HG02943 (cell line): ENCODE results near the gene ZNF483.
"Not testable (repeated sequence)": the region's sequence is repeated elsewhere in the genome, so short reads cannot be mapped to it uniquely, and the experiment has no call there.

Experiments used
- ATAC-seq: cut with Tn5 transposase; IDR thresholded peaks from one replicate; pipeline ENCODE4 v1.9.1; 2021; ENCODE audit warnings: mild to moderate bottlenecking, low read depth, moderate library complexity; ENCODE audit not compliant: unreplicated experiment

Gene ZNF483

DNA sequence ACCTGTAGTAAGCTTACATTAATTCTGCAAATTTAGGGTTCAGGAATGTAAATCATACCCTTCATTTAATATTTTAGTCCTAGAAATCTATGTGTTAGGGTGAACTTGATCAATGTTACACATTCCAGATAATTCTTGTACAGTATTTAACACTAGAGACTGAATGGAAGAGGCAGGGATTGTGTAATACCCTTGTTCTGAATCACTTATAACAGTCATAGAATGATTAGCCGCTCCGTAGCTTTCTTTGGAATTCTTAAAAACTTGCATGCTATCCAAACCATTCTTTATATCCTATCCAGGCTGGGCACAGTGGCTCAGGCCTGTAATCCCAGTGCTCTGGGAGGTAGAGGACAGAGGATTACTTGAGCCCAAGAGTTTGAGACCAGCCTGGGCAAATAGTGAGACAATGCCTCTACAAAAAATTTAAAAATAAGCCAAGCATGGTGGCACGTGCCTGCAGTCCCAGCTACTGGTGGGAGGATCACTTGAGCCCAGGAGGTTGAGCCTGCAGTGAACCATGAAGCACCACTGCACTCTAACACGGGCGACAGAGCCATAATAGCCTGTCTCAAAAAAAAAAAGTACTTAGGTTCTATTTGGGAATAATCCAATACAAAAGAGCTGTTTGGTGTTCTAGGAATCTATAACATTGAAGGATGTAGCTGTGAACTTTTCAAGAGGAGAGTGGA, 8.3 kb downstream of the ZNF483 start:
- no peak for ATAC-seq

DNA sequence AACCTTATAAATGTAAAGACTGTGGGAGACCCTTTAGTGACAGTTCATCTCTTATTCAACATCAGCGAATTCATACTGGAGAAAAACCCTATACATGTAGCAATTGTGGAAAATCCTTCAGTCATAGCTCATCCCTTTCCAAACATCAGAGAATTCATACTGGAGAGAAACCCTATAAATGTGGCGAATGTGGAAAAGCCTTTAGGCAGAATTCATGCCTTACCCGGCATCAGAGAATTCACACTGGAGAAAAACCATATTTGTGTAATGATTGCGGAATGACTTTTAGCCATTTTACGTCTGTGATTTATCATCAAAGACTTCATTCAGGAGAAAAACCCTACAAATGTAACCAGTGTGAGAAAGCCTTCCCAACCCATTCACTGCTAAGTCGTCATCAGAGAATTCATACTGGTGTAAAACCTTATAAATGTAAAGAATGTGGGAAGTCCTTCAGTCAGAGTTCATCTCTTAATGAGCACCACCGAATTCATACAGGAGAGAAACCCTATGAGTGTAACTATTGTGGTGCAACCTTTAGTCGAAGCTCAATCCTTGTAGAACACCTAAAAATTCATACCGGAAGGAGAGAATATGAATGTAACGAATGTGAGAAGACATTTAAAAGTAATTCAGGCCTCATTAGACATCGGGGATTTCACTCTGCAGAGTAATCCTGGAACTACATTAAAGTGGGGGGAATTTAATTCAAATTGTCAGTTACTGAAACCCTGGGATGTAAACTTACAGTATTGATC, 17.7 kb downstream of the ZNF483 start:
- ATAC-seq, result no peak

DNA sequence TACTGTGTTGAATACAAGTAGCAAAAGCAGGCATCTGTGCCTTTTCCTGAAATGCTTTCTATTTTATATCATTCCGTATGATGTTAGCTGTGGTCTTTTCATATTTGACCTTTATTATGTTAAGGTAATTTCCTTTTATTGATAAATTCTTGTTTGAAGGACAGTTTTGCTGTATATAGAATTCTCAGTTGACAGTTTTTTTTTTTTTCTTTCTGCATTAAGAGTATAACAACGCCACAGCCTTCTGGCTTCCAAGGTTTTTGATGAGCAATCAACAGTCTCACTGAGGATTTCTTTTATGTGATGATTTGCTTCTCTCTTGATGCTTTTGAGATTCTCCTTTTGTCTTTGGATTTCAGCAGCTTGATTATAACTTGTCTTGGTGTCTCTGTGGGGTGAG, 23.6 kb downstream of the ZNF483 start:
- ATAC-seq, result no peak

DNA sequence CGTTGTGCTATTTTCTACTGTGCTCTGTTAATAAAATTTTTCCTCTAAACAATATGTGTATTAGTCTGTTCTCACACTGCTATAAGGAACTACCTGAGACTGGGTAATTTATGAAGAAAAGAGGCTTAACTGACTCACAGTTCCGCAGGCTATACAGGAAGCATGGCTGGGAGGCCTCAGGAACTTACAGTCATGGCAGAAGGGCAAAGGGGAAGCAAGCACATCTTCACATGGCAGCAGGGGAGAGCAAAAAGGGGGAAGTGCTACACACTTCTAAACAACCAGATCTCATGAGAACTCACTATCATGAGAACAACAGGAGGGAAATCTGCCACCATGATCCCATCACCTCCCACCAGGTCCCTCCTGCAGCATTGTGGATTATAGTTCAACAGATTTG, 30.4 kb downstream of the ZNF483 start:
- ATAC-seq, result not testable (repeated sequence)

DNA sequence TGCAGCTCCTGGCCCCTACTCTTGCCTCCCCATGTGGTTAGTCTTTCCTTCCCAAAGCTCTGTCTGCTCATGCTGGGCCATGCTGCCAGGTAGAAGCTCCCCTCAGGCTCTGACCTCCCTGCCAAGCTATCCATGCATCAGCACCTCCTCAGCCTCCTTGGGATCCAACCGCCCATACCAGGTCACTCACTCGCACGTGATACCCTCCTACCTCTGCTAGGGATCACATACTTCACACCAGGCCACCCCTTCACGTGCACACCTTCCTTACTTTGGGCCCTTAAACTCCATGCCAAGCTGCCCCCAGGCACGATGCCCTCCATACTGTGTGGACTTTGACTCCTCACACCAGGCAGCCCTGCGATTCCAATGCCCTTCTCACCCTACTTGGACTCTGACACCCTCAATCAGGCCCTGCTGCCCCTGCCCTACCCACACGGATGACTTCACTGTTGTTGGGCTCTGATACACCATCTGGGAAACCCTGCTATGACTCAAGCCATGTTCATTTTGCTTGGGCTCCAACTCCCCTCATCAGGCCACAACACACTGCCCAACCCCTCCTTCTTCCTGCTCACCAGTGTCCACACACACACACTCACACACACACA, 34.1 kb downstream of the ZNF483 start:
- ATAC-seq, result no peak

DNA sequence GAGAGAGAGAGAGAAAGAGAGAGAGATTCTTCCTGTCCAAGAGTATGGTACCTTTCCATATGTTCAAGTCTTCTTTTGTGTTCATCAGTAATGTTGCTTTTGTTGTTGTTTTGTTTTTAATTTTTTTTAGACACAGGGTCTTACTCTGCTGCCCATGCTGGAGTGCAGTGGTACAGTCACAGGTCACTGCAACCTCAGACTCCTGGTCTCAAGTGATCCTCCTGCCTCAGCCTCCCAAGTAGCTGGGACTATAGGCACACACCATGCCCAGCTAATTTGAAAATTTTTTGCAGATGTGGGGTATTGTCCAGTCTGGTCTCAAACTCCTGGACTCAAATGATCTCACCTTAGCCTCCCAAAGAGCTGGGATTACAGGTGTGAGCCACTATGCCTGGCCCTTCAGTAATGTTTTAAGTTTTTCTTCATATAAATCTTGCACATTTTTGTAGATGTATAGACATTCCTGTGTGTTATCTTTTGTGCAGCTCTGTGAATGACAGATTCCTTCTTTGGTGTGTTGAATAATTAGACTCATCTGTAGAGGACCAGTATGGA, 36.3 kb downstream of the ZNF483 start:
- ATAC-seq, result no peak

DNA sequence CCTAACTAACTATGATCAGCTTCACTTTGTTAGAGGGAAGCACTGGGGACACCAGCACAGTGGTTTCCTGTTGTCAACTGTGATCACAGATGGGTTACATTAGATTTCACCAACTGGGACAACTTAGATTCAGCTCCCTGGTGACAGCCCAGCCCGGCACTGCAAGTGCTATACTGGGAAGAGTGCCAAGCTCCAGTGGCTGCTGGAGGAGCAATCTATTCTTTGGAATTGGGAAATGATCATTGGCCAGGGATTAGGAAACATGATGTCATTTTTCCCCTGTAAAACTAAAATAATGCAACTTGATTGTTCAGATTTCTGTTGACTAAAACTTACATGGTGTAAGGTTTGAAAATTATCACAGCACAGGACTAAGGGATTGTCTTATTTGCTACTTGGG, 41.3 kb downstream of the ZNF483 start:
- no peak for ATAC-seq

DNA sequence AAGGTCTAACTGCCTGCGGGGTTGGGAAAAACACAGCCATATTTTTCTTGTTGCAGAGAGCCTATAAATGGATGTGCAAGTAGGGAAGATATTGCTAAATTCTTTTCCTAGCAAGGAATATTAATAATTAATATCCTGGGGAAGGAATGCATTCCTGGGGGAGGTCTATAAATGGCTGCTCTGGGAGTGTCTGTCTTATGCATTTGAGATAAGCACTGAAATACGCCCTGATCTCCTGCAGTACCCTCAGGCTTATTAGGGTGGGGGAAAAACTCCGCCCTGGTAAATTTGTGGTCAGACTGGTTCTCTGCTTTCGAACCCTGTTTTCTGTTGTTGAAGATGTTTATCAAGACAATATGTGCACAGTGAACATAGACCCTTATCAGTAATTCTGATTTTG, 43.1 kb downstream of the ZNF483 start:
- not testable (repeated sequence) for ATAC-seq

DNA sequence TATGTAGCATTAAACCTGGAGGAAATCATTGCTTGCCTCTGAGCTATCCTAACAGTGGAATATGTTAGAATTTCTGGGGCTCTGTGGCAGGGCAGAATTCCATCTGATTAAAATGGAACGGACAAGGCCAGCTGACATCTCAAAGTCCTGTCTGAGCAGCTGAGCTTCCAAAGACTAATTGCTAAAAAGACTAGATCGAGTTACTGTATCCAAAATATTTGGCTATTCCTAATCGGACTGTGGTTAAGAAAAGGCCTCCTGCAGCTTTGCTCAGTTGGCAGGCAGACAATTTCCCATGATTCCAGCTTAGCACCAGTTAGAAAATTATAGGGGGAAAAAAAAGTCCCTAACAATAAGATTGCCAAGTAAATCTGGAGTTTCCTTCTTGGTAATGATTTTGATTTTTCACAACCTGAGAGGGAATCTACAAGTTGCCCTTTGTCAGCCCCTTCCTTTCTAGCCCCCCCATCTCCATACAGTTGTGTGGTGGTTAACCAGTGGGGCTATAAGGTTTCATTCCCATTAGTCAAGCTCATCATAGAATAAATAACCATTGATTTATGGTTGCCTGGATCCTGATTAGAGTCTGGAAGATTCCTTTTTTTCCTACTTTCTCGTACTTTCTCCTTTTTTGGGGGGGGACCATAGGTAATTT, 48.1 kb downstream of the ZNF483 start:
- ATAC-seq, result no peak

DNA sequence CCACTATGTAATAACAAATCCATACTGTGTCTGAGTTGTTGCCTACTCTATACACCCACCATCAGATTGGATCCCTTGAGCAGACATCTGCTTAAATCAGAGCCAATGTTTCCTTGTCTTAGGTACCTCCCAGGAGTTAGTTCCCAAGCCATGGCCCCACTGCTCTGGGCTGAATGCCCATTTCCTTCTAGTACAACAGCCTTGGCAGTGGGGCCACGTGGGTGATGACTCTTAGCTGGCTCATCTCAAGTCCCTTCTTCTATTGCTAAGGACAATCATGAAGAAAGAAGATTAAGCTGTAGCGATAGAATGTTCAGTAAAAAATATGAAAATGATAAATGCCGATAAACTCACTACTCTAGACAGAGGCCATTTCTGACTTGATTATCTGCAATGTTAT, 57.9 kb downstream of the ZNF483 start:
- no peak for ATAC-seq

DNA sequence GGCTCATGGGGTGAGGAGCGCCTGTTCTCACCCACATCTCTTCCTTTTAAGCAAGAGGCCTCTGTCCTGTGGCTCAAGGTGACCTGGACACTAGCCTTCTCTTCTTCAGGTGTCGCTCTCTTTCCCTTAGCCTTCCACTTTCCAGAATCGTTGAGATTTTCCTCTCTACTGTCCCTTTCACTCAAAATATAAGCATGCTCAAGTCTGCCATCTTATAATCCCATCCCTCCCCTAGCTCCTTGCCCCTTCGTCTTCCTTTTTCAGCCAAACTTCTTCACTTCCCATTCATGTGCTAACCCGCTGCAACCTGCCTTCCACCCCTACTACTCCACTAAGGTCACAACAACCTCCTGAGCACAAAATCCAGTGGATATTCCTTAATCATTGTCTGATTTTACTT, 61.4 kb downstream of the ZNF483 start:
- ATAC-seq, result no peak

DNA sequence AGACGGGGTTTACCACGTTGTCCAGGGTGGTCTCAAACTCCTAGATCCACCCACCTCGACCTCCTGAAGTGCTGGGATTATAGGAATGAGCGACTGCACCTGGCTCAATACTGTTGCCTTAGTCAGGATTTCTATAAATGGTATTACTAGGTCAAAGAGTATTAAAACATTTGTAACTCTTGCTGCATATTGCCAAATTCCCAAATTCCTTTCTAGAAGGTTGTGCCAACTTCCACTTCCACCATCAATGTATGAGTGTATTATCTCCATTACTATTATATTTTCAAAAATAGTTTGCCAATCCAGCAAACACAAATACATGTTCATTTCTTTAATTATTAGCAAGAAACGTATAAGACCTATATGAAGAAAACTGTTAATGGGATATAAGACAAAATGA, 63.9 kb downstream of the ZNF483 start:
- no peak for ATAC-seq

DNA sequence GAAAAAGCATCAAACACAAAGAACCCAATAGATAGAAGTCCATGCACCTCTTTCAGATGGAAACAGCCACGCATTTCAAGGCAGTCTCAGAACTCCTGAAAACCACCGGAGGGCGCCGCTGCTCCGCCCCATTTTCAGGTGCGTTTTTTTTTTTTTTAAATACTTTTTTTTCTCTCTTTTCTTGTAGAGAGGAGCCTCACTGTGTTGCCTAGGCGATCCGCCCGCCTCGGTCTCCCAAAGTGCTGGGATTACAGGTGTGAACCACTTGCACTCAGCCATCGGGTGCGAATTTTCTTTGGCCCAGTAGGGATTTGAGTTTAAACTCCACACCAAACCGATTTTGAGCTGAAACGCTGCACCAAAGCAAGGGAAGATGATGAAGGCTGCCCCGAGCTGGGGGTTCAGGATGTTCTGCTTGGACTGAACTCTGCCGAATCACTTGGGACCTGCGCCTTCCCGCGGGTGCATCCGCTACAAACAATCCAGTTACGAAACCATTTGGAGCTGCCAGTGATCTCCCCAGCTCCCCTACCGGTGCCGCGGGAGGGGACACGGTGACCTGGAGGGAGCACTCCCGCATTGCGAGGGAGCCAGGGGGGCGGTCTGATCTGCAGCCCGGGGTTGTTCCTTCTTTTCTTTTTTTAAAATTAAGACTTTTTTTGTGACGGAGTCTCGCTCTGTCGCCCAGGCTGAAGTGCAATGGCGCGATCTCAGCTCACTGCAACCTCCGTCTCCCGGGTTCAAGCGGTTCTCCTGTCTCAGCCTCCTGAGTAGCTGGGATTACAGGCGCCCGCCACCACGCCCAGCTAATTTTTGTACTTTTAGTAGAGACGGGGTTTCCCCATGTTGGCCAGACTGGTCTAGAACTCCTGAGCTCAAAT, 73.1 kb downstream of the ZNF483 start:
- ATAC-seq, result no peak

DNA sequence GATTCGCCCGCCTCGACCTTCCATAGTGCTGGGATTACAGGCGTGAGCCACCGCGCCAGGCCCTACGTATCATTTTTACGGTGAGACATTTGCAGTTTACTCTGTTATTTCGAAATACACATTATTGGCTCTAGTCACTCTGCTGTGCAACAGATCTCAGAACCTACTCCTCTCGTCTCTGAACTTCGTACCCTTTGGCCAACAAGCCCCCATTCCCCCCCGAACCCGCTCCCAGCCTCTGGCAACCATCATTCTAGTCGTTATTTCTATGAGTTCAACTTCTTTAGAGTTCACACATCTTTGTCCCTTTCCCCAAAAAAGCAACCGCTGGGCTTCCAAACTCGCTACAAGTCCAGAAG, 73.7 kb downstream of the ZNF483 start:
- ATAC-seq, result no peak

DNA sequence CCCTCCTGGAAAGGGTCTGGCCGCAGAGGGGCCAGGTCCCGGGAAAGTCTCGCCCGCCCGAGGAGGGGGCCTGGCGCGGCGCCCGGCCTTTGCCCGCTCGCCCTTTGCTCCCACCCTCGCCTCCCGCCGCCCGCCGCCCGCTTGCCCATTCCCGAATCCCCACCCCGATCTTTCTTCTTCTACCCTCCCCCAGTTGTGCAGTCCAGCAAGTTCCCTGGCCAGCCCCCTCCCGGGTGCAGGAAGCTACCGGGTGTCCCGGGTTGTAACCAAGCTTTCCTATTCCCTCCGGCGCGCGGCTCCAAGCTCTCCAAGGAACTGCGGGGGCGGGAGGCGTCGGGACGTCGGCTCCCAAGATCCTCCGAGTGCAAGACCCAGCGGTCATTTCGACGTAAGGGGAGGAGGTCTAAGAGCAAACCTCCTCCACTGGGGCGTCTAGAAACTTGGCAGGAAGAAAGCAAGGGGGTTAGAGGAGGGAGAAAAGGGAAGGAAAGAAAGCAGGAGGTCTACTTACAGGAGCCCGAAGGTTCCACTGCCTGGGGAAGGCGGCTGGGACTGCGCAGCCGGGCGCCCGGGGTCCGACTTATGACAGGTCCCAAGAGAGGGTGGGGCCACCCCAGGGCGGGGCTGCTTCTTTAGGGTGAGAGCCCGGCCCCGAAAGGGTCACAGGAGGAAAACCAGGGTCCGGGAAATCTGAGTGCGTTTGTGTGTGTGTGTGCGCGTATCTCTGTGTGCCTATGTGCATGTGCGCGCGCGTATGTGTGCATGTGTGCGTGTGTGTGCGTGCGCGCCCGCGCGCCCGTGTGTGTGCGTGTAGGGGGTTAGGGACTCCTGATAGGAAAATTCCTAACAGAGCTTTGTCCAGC, 74.3 kb downstream of the ZNF483 start, which contains the start of gene PTGR1:
Gene PTGR1, minus strand, starts transcription at position 556 of the 863 bp plus-strand sequence. CDS start 2,225 bp downstream, outside the sequence.
- no peak for ATAC-seq

DNA sequence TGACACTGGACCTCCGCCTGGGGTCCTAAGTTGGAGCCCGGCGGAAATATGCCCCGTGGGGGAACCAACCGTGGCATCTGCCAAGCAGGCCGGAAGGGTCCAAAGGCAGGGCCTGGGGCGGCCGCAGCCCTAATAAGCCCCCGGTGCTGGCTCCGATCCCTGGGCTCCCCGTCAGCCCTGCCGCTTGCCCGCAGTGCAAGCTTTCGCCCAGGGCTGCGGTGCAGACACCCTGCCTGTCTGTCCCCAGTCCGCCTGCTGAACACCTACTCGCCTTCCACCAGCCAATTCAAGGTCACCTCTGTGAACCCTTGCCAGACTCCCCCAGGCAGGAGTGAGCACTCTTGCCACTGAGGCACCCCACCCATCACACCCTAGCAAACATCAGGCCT, 75.0 kb downstream of the ZNF483 start:
- ATAC-seq, result no peak

DNA sequence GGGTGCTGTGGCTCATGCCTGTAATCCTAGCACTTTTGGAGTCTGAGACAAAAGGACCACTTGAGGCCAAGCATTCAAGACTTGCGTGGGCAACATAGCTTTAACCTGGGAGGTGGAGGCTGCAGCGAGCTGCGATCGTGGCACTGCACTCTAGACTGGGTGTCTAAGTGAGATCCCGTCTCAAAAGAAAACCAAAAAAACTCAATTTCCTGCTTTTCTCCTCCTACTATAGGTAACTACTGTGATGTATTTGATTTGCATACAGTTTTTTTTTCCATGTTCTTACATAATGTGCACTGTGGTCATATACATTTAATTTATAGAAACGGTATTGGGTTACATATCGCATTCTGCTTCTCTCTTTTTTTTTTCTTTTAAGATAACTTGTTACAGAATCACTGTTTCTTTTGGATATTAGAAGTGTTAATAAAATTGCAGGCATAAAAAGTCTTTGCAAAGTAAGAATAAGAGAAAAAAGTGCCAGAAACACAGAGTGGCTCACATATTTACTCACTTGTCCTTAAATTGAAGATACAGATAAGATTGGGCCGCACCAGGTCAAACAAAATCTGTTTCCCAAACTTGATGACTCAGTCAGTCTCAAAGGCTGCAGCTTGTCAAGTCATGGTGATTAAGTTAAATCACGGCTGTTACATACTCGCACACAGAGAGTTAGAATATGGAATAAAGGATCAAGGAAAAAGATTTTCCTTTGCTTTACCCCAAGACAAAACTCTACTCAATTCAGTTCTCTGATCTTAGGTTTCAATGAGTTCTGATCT, 76.4 kb downstream of the ZNF483 start:
- ATAC-seq, result no peak

DNA sequence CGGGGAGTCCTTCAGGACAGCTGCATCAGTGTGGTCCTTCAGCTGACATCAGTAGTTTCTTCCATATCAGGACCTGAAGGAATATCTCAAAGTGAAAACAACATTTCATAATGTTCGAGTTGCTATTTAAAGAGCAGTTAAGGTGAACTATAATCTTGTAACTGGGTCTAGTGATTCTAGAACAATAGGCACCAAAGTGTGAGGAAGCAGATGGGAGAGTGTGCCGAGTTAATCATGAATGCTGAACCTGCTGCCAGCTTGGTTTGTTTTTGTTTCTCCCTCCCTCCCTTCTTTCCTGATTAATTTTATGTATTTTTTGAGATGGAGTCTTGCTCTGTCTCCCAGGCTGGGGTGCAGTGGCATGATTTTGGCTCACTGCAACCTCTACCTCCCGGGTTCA, 78.1 kb downstream of the ZNF483 start:
- no peak for ATAC-seq
